GM21423 (cell line): Measurements from ENCODE around the gene ANO9.
A peak's percentile ranks its signal among the peaks of the same experiment; 100 is the strongest.

Source experiments
- ATAC-seq: cut with Tn5 transposase; IDR thresholded peaks from one replicate; pipeline ENCODE4 v1.9.1; 2021; ENCODE audit warnings: mild to moderate bottlenecking, moderate library complexity; ENCODE audit not compliant: unreplicated experiment

ANO9 gene

DNA sequence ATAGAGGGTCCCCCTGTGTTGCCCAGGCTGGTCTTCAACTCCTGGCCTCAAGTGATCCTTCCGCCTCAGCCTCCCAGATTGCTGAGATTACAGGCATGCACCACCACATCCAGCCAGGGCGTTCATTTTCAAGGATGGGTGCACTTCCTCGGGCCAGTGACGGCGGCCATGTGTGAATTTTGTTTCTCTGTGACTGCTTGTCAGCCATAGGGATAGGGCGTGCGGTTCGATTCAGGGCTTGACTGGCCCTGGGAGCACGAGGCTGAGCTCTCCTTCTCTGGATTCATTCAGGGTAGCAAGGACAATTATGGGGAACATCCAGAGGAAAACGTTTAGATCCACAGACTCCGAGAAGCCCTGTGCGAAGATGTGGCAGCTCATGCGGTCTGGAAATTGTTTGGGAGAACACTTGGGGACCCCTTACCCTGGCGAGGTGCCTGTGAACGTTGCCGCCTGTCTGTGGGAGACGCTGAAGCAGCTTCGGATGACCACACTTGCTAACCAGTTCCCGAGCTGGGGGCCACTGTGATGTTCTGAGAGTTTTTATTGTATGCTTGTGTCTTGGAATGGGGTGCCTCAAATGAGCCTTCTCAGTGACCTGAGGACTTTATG, 11.2 kb upstream of the ANO9 start:
- no peak for ATAC-seq

DNA sequence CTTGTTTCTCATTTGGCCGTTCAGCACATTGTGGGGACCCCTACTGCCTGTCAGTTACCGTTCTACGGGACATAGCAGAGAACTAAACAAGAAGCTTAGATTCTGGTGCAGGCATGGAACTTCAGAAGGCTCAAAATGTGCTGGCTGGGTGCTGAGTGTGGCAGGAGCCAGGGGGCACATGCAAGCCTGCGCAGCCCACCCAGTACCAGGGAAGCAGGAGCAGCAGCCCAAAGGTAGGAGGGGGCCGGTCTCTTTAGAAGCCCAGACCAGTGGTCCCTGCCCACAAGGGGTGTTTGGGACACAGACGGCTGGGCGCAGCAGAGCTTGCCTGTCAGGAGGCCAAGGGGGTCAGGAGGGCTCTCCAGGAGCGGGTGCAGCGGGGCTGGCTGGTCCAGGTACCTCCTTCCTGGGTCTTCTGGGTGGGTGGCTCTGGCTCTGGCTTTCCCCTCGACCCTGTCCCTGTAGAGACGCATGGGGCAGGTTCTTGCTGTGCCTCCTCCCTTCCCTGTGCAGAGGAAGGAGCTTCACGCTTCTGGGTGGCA, 10.5 kb upstream of the ANO9 start:
- ATAC-seq: no peak

DNA sequence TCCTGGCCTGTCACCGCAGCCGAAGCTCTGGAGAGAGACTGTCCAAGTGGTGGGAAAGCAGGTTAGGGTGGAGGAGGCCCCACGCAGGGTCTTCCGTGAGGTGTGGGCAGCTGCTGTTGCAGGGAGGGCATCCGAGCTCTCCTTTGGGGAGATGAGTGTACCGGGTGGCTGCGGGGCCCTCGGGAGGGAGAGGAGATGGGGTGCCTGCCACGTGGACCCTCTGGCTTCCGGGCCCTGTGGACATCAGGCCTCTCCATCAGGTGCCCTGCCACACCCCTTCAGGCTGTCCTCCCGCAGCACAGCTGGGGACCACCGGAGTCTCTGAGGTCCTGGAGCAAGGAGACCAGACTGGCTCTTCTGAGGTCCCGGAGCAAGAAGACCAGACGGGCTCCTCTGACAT, 9.9 kb upstream of the ANO9 start:
- ATAC-seq: no peak

DNA sequence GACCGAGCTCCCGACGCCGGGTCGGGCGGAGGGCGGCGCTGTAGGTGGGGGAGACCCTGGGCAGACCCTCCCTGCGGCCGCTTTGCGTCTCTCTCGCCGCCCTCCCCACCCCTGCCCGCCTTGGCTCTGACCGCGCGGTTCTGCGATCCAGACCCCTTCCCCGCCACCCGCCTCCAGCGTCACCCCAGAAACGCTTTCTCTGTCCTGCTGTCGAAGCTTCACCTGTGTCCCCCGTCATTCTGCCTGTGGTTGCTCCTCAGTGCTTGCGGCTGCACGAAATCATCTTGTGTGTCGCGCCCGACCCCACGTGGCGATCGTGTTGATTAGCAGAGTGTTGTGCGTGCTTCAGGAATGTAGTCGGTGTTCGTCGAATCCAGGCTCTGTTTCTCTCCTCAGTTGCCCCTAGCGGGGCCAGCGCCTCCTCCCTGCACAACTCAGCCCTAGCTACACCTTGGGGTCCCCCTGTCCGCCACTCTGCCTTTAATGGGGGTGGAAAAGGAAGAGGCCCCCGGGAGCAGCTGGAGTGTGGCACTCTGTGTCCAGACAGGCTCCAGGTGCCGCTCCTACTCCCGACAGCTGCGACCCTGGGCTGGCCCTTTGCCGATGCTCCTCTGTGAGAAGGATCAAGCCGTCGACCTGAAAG, 9.1 kb upstream of the ANO9 start:
- ATAC-seq: peak; percentile 0

DNA sequence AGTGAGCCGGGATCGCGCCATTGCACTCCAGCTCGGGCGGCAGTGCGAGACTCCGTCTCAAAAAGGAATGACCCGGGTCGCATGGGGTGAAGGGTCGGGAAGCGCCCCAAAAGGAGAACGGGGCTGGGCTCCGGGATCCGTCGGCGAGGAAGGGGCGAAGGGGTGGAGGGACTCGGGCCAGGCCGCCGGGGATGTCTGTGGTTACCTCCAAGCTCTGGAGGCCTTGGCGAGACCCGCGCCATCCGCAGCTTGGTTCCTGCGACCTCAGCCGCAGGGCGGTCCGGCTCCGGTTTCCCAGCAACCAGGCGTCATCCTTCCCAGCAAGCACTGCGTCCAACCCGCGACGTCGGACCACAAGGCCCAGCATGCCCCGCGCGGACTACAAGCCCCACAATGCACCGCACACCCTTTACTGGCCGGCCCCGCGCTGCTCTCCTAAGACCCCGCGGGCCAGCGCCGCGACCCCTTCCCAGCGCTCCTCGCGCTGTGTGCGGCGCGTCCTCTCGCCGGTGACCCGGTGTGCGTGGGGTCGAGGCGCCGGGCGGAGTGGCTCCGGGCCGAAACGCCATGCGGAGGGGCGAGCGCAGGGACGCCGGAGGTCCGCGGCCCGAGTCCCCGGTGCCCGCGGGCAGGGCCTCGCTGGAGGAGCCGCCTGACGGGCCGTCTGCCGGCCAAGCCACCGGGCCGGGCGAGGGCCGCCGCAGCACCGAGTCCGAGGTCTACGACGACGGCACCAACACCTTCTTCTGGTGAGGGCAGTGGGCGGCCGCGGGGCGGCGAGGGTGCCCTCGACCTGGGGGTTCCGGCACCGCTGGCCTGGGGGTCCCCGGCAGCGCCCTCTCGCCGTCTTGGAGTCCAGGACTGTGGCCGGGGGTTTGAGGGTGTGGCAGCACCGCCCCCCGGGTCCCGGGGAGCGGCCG, 8.3 kb upstream of the ANO9 start, which contains the start of gene PTDSS2:
Gene PTDSS2 (plus strand): TSS at position 391 of the 920 bp plus-strand sequence. CDS start 177 bp downstream, at position 568.
- peak; percentile 69 for ATAC-seq

DNA sequence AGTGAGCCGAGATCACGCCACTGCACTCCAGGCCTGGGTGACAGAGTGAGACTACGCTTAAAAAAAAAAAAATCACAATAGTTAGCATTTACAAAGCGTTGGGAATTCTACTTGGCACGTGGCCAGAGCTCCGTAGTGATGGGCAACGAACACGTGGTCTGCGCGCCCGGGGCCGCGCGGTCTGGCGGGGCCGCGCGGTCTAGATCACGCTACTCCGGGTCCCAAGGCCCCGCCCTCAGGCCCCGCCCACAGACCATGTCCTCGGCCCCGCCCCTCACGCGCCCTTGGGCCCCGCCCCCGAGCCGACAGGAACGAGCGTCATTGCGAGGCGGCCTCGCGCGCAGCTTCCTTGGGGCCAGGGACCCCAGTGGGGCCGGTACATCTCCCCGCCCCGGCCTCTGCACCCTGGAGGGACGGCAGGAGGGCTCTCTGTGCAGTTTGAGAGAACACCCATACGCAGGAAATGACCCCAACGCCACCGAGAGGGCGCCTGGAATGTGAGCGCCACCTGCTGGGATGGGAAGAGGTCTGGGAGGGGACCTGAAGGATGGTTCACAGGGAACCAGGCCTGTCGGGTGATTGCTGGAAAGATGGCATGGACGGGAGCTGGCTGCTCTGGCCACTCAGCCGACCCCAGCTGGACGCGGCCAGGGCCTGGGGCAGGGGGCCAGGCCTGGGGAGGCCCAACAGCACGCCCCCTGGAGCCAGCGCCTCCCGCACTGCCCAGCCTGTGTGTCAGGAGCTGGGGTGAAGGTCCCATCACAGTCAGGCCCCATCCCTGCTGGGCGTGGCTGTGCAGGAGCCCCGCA, 6.3 kb upstream of the ANO9 start:
- ATAC-seq: peak; percentile 50

DNA sequence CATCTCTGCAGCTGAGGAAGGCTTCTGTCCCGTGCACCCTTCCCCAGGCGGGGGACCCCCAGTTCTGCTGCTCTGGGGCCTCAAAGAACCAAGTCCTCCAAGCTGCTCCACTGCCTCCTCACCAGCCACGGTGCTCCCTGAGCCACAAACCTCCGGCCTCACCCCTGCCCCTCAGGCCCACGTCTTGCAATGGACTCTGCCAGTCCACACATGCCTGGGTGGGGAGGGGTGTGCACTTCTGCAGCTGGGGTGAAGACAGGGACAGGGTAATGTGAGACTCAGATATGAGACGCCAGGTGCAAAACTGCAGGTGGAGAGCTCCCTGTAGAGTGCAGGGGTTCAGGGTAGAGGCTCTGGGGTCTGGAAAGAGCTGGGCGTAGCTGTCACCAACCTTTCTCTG, 5.1 kb upstream of the ANO9 start:
- ATAC-seq: no peak

DNA sequence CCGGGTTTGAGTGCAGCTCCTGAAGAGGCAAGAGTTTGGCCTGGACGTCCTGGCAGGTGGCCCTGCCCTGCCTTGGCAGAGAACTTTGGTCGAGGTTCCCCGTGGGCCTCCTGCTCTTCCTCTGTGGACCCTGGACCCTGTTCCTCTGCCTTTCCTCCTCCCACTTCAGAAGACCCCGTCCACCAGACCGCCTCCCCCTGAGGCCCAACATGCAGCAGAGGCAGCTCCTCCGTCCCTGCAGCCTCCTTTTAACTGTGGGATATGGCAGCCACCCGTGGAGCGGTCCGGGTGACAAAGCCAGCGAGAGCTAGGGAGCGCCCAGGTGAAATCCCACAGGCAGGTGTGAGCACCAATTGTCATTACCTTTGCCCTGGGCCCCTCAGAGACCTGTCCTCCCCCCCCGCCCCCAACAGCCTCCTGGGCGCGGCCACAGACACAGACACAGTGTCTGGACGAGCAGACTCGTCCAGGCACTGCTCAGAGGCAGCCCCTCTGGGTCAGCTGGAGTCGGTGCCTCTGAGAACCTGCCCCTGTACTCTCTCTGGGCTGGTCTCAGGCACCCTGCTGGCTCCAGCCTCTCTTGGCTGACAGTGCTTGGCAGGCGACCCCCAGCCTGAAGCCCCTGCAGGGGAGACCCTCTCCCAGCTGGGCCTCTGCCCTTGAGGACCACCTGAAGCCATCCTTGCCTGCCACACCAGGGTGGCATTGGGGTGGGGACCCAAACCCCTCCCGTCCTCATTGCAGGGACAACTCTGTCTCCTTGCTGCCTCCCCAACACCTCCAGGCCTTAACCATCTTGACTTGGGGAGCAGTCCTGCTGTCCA, 4.2 kb upstream of the ANO9 start:
- ATAC-seq: no peak

DNA sequence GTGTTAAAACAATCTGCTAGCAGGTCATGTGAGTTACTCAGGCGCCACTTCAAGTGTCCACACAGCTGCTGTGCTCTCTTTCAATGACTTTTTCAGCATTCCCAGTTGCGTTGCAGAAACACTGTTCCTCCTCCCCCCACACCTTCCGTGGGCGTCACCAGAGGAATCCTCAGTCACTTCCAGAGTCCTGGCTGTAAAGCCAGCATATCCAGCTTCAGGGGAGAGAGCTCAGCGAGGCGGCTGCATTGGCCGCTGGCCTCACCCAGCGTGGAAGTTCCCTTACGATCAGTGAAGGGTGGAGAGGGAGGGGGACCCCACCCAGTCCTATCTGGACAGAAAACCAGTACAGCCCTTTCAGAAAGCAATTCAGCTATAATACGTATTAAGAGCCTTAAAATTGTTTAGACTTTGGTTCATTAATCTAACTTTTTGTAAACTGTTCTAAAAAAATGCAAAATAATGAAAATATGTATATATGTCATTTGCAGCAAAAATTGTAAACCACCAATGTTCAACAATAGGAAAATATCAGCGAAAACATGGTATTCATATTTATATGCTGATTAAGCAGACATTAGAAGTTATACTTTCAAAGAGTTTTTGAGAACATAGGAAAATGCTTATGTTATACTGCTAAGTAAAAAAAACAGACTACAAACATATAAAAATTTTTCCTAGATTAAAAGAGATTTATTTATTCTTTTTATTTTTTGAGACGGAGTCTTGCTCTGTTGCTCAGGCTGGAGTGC, 2.8 kb upstream of the ANO9 start:
- no peak for ATAC-seq

DNA sequence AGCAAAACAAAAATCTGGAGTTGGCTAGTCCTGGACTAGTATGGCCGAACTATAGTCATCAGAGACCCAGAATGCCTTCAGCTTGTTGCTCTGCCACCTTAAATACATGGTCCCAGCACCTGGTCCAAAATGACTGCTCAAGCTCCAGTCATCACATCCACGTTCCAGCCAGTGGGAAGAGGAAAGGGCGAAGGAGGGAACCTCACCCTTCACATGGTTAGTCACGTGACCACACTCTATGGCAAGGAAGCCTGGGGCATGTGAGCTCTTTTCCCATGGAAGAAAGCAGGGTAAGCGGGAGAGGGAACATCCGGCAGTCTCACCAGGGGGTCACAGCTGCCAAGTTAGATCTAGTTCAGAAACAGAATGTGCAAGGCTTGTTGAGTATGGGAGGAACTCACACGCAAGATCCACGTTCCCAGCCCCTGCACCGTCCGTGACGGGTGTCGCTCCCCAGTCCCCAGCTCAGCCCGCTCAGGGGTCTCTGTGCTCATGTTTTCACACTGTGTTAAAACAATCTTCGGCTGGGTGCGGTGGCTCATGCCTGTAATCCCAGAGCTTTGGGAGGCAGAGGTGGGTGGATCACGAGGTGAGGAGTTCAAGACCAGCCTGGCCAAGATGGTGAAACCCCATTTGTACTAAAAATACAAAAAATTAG, 1.9 kb upstream of the ANO9 start:
- no peak for ATAC-seq

DNA sequence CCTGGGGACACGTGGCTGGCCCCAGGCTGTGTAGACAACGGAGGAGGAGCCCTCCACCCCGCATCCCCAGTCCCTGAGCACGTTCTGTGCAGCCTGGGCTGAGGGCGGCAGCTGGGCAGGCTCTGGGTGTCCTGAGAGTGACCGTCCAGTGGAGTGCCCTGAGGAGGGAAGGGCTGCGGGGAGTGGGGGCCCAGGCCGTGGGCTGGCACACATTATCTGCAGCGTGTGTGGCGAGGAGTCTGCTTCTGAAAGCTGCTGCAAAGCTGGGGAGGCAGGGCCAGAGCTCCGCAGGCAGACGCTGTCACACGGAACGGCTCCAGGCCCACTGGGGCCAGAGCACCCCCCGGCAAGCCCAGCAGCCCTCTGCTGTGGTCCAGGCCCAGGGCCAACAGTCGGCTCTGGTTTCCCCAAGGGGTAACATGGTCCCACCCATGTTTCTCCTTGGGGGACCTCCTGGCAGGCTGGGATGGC, 835 bp upstream of the ANO9 start:
- ATAC-seq: no peak

DNA sequence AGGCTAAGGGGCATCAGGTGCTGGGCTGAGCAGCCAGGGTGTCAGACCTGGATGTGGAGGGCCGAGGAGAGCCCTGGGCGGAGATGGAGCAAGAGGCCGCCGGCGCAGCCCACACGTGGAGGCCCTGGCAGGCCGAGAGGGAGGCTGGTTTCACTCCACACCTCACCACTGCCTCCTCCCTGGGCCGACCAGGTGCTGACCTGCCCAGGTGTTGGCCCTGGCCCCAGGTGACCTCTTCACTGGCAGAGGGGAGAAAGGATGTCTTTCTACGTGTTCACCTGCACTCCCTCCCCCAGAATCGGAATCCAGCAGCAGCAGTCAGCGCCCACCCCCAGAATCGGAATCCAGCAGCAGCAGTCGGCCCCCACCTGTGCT, 781 bp downstream of the ANO9 start:
- ATAC-seq: no peak

DNA sequence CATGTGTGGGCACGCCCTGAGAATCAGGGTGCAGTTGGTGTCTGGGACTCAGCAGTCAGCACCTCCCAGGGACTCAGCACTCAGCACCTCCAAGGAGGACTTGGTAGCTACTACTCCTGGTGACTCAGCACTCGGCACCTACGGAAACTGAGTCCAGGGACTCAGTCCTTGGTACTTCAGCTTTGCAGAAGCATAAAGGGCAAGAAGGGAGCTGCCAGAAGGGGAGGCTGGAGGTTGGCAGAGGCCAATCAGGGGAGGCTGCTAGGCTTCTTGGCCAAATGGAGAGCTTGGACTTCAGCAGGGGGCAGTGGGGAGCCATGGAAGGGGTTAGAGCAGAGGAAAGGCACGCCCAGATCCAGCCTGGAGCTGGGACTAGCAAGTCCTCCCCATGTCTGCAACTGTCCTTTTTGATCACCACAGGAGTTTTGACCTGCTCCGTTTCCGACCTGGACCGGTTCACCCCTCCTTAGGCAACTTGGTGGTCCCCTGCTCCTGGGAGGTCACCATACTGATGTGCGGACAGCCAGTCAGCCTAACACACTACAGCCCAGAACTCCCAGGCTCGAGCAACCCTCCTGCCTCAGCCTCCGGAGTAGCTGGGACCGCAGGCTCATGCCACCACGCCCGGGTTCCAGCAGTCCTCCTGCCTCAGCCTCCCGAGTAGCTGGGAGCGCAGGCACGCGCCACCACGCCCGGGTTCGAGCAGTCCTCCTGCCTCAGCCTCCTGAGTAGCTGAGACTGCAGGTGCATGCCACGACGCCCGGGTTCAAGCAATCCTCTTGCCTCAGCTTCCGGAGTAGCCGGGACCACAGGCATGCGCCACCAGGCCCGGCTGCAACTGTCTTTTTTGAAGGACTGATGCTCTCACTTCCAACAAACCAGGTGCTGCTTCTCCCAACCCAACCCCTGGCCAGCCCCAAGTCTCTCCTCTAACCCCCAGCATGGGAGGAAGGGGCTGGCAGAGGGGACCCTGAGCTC, 1.5 kb downstream of the ANO9 start:
- ATAC-seq: no peak

DNA sequence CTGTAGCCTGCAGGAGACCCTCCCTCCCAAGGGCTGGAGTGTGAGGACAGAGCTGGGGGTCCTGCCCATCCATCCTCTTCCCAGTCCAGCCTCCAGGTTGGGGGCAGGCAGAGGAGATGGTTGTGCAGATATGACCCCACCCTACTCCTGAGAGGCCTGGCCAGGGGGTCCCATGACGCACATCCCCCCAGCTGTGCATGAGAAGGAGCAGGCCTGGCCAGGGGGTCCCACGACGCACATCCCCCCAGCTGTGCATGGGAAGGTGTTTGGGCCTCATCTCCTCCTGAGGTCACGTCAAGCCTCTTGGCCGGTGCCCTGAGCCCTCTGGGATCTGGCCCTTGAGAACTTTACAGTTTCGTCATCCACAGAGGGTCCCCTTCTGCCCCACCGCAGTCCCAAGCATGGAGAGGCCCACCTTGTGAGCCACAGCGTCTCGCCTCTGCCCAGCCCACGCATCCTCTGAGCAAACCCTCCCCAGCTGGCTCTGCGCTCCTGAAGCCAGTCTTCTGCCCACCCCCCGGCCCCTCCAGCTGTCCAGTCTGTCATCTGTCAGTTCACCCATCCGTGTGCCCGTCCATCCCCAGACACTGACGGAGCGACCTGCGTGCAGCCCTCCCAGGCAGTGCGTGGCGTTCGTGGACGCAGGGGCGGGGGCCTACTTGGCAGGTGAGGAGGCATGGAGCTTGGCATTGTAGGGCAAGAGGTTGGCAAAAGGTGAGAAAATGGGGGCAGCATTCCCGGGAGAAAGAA, 2.3 kb downstream of the ANO9 start:
- no peak for ATAC-seq

DNA sequence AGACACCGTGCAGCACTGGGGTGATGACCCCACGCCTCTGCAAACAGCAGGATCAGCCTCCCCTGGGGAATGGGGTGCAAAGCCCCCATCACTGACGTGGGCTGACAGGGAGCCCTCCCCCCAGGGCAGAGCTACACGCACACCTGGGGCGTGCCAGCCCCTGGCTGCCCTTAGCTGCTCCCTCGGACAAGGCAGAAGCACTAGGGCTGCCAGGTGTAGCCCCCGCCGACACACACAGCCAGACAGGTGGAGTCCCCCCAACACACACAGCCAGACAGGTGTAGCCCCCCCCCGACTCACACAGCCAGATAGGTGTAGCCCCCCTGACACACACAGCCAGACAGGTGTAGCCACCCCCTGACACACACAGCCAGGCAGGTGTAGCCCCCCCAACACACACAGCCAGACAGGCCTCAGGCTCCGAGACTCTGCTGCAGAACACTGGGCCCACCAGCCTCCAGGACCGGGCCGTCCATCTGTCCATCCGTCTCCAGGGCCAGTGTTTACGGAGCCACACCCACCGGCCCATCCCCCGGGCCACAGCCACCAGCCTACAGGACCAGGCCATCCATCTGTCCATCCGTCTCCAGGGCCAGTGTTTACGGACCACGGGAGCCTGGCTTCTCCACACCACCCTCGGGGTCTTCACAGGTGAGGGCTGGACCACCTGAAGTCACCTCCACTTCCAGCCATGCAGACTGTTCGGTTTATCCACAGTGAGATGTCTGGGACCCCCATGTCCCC, 3.5 kb downstream of the ANO9 start:
- ATAC-seq: no peak
